Calu3 (cell line): ENCODE data around the gene CUEDC1. TPM values are rescaled to one million over a fixed set of nuclear protein-coding genes. Genes with fewer than 3 reads are reported as not detected.

Source experiments
- BruUV-seq: library from RNA; stranded (reverse); fragments of 400-500 nt; replicated peaks from 2 replicates; lab custom pipeline; 2021; lab: Mats Ljungman, UMichigan
- CTCF ChIA-PET: fragments of 300-600 bp; sonication (Branson Sonifier 250); formaldehyde crosslinking; loops from one replicate; lab custom pipeline; 2022; ENCODE audit warnings: antibody characterized with exemption; lab: Charles Lee
- DNase-seq: peaks from one replicate; pipeline ENCODE4 v3.0.0; 2022
- H3K27ac Mint-ChIP-seq: one replicate; pipeline ENCODE4 v1.8.0; 2022; ENCODE audit warnings: mixed read lengths; ENCODE audit not compliant: unreplicated experiment
- H3K27me3 Mint-ChIP-seq: one replicate; pipeline ENCODE4 v1.8.0; 2022; ENCODE audit warnings: mixed read lengths; ENCODE audit not compliant: unreplicated experiment
- H3K36me3 Mint-ChIP-seq: one replicate; pipeline ENCODE4 v1.8.0; 2022; ENCODE audit warnings: mild to moderate bottlenecking, moderate library complexity, mixed read lengths; ENCODE audit not compliant: insufficient read depth, unreplicated experiment
- H3K4me1 Mint-ChIP-seq: one replicate; pipeline ENCODE4 v1.8.0; 2022; ENCODE audit warnings: mild to moderate bottlenecking, low read depth, mixed read lengths; ENCODE audit not compliant: unreplicated experiment
- H3K4me3 Mint-ChIP-seq: one replicate; pipeline ENCODE4 v1.8.0; 2022; ENCODE audit warnings: mild to moderate bottlenecking, low read depth, moderate library complexity, mixed read lengths; ENCODE audit not compliant: unreplicated experiment
- H3K9me3 Mint-ChIP-seq: one replicate; pipeline ENCODE4 v1.8.0; 2022; ENCODE audit warnings: low read depth, mixed read lengths; ENCODE audit not compliant: unreplicated experiment
- intact Hi-C: fragments of 100-400 bp; cut with micrococcal nuclease; formaldehyde crosslinking; loops from one replicate; pipeline ENCODE4 v1.10.0; 2022; ENCODE audit not compliant: unreplicated experiment
- total RNA-seq: library from RNA; stranded (reverse); gene quantifications from 2 replicates; pipeline ENCODE4 v1.2.3, GENCODE V29; 2022
- TF ChIP-seq, protein P1 (sequence below): fragments of 200-600 bp; IDR thresholded peaks from one replicate; pipeline ENCODE4 v1.8.0; 2022; ENCODE audit warnings: antibody characterized with exemption; ENCODE audit not compliant: unreplicated experiment

The CUEDC1 gene
- total RNA-seq, 1 experiment from 2014 or later = 30.9 TPM

- Mint-ChIP-seq H3K4me1 (peaks cover 28% of the 10 kb centered on the region), H3K9me3 (no peaks in the 10 kb centered on the region), H3K4me3 (no peak overlapping the region), H3K36me3 (peaks cover 13% of the 10 kb centered on the region), H3K27me3 (no peaks in the 10 kb centered on the region), H3K27ac (no peak overlapping the region)
- no TSS peak for BruUV-seq
- CTCF ChIA-PET = interaction anchor here (0.6 to 2.0 kb wide), 12 partner anchors 15 to 124 kb away, joined by 3 to 11 read pairs (median 3); partner anchors contain the start of gene CUEDC1
- peak; percentile 84 for DNase-seq
- TF ChIP-seq, protein P1, sequence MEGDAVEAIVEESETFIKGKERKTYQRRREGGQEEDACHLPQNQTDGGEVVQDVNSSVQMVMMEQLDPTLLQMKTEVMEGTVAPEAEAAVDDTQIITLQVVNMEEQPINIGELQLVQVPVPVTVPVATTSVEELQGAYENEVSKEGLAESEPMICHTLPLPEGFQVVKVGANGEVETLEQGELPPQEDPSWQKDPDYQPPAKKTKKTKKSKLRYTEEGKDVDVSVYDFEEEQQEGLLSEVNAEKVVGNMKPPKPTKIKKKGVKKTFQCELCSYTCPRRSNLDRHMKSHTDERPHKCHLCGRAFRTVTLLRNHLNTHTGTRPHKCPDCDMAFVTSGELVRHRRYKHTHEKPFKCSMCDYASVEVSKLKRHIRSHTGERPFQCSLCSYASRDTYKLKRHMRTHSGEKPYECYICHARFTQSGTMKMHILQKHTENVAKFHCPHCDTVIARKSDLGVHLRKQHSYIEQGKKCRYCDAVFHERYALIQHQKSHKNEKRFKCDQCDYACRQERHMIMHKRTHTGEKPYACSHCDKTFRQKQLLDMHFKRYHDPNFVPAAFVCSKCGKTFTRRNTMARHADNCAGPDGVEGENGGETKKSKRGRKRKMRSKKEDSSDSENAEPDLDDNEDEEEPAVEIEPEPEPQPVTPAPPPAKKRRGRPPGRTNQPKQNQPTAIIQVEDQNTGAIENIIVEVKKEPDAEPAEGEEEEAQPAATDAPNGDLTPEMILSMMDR = peak; percentile 54
- intact Hi-C loops = loop anchor here (5.0 kb wide), 2 partner anchors 72 to 112 kb away; partner anchors contain the start of gene VEZF1
These were observed 79.8 kb downstream of the CUEDC1 start for GRCh38 chr17:57875290-57876022.

GRCh38 chr17:57874434-57875289 is 80.5 kb downstream of the CUEDC1 start:
- Mint-ChIP-seq H3K27ac (no peak overlapping the region), H3K4me3 (no peak overlapping the region), H3K36me3 (peaks cover 9% of the 10 kb centered on the region), H3K9me3 (no peaks in the 10 kb centered on the region), H3K27me3 (no peaks in the 10 kb centered on the region), H3K4me1 (peaks cover 20% of the 10 kb centered on the region)
- BruUV-seq = no TSS peak
- DNase-seq = no peak
- CTCF ChIA-PET = interaction anchor here (0.6 to 2.0 kb wide), 11 partner anchors 14 to 125 kb away, joined by 3 to 11 read pairs (median 3); partner anchors contain the start of gene CUEDC1
- TF ChIP-seq, protein P1 = no peak
- intact Hi-C loops = loop anchor here (5.0 kb wide), 2 partner anchors 73 to 113 kb away; partner anchors contain the start of gene VEZF1

DNA sequence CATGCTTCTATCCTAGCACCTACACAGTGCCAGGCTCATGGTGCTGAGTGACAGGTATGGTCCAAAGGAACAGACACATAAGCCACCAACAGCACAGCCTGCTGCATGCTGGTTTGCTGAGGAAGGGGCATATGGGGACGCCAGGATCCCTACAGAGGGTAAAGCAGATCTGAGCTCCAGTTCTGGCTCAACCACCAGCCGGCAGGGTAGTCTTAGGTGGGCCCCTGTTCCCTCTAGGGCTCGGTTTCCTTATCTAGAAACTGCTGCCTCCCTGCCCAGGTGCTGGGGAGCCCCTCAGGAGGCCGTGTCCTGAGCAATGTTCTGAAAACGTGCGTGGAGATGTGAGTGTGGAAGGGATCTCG is 81.2 kb downstream of the CUEDC1 start:
- Mint-ChIP-seq H3K27ac (no peak overlapping the region), H3K4me1 (peaks cover 14% of the 10 kb centered on the region), H3K4me3 (no peak overlapping the region), H3K27me3 (no peaks in the 10 kb centered on the region), H3K9me3 (no peaks in the 10 kb centered on the region), H3K36me3 (peaks cover 3% of the 10 kb centered on the region)
- intact Hi-C loops = no loop called here
- no TSS peak for BruUV-seq
- DNase-seq = no peak
- TF ChIP-seq, protein P1 = no peak
- CTCF ChIA-PET = interaction anchor here (2.0 kb wide), 1 partner anchor 14 kb away, joined by 11 read pairs; no protein-coding TSS in a partner anchor

DNA sequence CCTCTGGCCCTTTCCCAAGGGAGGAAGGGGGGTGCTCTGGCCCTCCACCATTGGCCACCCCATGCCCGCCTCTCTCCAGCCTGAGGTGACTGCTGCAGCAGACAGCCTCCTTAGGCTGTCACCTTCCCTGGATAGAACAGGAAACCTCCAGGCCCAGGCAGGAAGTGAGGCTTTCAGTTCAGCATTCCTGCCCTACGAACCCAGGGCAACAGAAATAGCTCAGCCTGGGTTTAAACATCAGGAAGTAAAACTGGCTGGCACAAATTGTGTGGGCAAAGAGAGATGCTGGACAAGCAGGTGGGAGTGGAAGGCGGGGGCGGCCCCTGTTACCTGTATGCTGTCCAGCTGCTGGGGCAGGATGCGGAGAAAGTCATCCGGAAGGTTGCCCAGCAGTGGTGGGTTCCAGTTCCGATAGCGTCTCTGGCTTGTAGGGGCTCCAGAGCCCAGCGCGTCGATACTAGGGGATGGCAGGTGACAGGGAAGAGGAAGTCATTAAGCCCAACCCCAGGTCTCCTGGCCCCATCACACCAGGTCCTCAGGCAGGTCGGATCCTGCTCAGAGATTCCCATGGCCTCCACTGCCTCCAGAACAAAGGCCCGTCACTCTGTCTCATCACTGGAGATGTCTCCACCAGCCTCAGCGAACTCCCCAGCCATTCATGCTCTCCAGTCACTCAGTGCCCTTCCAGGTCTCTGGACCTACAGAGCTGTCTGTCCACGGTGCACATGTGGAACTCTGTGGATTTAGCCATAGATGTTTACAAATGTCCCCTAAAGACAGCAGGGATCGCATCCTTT is 81.8 kb downstream of the CUEDC1 start:
- BruUV-seq = no TSS peak

More for the DNA sequence above, 81.8 kb downstream of the CUEDC1 start:
- peaks cover 11% of the 10 kb centered on the region for H3K4me1 Mint-ChIP-seq
- H3K27ac Mint-ChIP-seq = no peak overlapping the region
- H3K9me3 Mint-ChIP-seq = no peaks in the 10 kb centered on the region
- H3K27me3 Mint-ChIP-seq = no peaks in the 10 kb centered on the region
- CTCF ChIA-PET = no interaction called here
- H3K36me3 Mint-ChIP-seq = peaks cover 3% of the 10 kb centered on the region
- no peak for DNase-seq
- H3K4me3 Mint-ChIP-seq = no peak overlapping the region
- TF ChIP-seq, protein P1 = no peak
- intact Hi-C loops = no loop called here
